Right lobe of liver (tissue), 4 donors: Measurements from ENCODE around the gene SPAM1.

Source experiments
- CTCF ChIP-seq, 4 donors: fragments of 200-600 bp in 3 of 4; fragments of 450-650 bp in 1 of 4; IDR thresholded peaks; one replicate each; pipeline versions ENCODE4 v1.5.1 to v1.8.0; 2016 to 2022; ENCODE audit warnings: antibody characterized with exemption in 4 of 4, mild to moderate bottlenecking in 2 of 4
- POLR2A ChIP-seq: fragments of 450-650 bp; IDR thresholded peaks from one replicate; pipeline ENCODE4 v1.6.1; 2017; ENCODE audit warnings: antibody characterized with exemption, mild to moderate bottlenecking
- donor health status: DM: no; HTN: no; CAD: no.
- donor health status: DM: no; HTN: no; CAD: no.
- donor health status: DM: no; HTN: yes; CAD: no.

- TF ChIP-seq CTCF (IDR thresholded peaks at IDR 0.05) (no peak), POLR2A (no peak)
Measured at GRCh38 chr7:123941391-123942180, 16.5 kb downstream of the SPAM1 start.
